Measurements from ENCODE around the gene VEZF1.

The VEZF1 gene

DNA sequence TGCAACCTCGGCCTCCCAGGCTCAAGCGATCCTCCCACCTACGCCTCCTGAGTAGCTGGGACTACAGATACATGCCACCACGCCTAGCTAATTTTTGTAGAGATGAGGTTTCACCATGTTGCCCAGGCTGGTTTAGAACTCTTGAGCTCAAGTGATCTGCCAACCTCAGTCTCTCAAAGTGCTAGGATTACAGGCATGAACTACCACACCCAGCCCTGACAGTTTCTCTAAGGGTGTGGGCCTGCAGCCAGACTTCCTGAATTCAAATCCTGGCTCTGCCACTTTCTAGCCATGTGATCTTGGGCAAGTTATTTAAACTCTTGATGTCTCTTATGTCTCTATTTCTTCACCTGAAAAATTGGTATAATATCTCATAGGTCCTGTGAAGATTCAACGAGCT is 38.4 kb downstream of the VEZF1 start:
- DNase-seq (ENCODE audit: low read depth, low spot score), result no peak

DNA sequence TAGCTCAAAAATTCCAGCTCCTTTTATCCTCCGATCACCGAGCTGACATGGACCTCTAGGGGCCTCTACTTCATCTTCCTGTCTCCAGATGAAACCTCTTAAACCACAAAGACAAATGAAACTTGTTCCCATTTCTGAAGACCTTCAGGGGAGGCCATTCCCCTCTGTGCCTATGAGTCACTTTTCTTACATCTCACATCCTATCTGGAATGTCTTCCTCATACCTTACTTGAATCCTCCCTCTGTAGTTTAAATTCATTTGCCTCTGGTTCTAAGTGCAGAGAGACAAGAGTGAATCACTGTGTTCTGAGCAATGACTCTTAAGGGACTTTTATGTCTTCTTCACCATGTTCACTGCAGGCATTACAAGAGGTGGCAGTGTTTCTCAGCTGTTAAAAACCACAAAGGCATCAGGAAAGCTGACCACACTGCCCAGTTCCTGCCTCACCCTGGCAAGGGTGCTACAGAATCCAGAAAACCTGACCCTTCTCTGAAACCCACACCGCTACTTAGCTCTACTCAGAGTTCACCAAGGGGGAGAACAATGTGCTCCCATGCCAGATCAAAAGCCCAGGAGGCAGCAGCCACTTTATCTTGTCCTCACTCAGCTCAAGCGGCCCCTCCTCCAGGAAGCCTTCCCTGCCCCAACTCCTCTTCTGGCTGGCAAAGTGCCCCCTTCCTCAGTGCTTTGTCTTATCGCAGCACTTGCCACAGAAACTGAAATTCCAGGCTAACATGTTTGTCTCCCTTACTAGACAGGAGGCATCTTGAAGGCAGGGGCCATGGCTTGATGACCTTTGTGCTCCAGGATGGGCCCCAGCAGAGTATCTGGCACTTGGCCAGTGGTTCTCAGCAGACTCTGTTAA is 39.3 kb downstream of the VEZF1 start:
- DNase-seq (ENCODE audit: low read depth, low spot score), result no peak

DNA sequence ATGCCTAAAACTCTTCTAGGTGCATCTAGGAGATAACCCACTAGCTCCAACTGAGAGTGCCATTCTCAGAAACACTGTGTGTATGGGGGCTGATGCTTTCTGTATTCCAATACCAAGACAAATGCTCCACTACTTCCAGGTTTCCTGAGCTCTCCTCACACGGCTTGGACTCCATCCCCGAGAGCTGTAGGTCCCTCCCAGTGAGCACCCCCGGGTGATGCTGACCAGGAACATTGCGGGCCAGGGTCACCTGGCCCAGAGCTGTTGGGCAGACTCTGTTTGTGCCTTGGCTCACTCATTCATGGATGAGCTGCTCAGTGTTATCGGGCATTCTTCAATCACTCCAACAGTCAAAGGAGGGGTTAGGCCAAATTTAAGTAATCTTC is 39.9 kb downstream of the VEZF1 start:
- no peak for DNase-seq (ENCODE audit: low read depth, low spot score)

DNA sequence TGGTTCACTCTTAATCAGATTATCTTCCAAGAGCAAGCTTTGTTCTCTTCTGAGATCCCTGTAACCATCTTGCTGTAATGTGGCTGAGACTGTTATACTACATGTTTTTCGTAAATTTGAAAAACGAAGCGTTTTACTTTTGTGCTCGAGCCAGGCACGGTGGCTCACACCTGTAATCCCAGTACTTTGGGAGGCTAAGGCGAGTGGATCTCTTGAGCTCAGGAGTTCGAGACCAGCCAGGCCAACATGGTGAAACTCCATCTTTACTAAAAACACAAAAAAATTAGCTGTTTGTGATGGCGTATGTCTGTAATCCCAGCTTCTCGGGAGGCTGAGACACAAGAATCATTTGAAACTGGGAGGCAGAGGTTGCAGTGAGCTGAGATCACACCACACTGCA is 40.7 kb downstream of the VEZF1 start:
- no peak for DNase-seq (ENCODE audit: low read depth, low spot score)

DNA sequence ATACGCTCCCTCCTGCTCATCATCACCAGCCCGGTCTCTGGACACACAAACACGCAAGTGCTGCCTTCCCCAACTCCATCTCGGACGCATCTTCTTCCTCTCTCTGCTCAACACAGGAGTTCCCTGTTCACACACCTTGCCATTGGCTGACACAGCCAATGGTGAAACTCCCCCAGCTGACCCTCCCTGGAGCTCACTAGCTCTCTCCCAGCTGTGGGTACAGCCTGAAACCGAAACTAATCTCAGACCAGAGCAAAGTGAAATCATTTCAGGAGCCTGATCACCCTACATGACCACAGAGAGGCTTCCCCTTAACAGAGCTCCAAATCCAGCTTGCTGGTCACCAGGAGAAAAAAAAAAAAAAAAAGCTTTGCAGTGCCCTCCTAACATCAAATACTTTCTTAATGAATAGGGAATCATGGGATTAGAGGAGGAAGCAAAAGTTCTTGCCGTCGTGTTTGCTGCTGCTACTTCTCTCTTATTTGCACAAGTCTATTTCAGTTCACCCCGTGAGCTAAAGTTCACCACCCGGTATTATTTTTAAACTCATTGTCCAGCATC is 41.2 kb downstream of the VEZF1 start:
- DNase-seq (ENCODE audit: low read depth, low spot score), result no peak

DNA sequence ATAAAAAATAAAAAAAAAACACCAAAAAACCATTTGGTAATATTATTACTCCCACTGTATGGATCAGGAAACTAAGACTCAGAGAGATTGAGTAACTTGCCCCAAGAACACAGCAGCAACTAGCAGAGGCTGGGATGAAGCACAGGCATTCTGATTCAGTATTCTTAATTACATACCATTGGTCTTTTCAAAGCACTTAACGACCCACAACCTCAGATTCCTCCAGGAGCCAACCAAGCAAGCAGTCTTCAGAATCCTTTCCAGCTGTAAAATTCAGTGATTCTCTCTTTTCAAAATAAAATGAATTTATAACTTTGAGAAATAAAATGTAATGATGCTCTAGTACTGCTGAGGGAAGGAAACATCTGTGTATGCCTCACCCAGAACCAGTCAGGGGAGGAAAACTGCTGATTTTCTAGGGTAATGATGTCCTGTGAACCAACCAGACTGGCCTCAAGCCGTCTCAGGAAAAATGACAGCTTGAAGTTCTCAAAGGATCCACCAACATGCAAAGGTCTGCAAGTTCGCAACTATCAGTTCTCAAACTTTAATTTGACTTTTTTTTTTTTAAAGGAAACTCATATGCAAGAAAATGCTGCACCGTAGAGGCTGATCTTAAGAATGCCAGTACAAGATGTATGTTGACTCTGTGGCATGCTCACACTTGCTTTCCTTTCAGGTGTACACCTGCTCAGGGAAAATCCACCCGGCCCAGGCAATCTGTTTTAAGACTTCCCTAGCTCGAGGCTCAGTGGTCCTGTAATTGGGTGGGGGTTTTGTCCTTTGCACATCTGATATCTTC is 41.9 kb downstream of the VEZF1 start:
- DNase-seq (ENCODE audit: low read depth, low spot score), result no peak

DNA sequence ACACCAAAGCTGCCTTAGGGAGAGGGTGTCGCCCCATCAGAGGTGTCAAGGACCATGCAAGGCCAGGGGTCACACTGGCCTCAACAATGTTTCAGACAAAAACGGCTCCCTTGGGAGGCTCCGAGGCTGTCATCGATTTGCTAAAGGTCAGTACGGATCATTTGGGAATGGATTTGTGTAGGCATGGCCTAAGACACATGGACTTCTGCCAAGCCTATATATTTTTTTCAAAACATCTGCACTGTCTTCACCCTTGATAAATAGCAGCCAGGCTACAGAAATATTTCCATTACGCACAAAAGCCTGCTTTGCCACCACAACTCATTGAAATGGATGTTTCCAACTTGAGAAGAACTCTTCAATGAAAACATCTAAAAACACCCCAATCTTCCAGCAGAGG is 43.1 kb downstream of the VEZF1 start:
- DNase-seq (ENCODE audit: low read depth, low spot score), result no peak

DNA sequence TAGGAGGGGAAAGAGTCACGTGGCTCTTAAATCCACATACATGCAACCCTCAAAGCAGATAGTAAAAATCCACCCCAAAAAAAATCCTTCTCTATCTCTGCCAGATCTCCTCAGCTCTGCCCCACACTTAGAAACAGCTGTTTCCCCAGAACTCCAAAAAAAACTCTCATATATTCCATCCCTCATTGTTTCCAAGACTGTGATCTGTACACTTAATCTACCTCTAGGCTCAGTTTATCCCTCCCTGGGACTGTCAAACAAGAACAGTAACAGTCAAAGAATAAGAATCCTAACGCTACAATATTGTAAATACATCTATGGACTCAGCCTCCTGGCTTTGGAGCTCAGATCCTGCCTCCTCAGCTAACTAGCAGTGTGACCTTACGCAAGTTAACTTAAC is 44.4 kb downstream of the VEZF1 start:
- no peak for DNase-seq (ENCODE audit: low read depth, low spot score)

DNA sequence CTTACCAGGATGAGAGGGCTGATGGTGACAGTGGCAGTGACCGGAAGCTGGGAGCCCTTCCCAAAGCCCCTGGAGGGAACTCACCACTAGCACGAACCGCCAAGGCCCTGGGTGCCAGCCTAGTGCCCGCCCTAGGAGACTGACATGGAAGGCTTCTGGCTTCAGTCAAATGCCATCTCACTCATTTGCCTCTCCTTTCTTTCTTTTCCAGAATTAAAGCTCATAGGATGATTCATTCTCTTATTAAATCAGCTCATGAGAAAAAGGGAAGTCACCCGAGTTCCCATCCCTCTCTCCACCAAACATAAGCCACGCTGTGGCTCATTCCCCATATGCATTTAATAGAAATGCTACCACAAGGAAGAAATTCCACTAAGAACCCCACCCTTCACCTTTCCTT is 44.9 kb downstream of the VEZF1 start:
- no peak for DNase-seq (ENCODE audit: low read depth, low spot score)

DNA sequence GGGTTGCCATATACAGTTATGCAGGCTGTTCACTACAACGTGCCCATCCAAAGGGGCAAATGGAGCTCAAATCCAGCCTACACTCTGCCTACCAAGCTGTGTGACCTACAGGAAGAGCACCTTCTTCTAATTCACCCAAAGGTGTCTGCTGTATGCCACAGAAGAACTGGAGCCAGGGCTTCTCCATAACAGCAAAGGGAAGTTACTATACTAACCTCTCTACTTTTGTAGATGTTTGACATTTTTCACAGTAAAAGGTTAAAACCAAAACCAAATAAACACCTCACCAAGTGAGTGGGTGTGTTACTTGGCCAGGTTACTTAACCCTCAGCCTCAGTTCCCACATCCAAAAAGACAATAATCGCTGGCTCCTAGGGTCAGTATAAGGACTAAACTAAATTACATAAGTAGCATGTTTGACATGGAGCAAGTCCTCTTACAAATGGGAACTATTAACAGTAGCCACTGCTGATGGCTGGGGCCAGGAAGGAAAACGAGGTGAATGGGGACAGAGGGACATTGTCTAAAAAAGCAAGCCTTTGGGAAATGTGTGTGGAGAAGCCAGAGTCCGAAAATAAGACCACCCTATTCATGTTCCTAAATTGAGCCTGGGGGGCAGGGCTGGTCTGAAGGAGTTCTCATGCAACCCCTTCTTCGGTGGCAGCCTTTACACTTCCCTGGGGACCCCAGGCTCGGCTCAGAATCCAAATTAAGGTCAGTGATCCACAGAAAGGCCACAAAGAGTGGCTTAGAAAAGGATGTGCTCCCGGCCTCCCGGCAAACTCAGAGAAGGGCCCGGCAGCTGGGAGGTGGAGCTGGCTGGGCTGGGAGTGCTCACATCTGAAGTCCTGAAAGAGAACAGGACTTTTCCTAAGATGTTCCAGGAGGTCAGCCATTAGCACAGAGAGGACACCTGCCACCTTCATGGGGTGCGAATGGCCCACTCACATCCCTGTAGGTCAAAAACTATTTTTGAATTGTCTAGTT is 46.4 kb downstream of the VEZF1 start:
- no peak for DNase-seq (ENCODE audit: low read depth, low spot score)

DNA sequence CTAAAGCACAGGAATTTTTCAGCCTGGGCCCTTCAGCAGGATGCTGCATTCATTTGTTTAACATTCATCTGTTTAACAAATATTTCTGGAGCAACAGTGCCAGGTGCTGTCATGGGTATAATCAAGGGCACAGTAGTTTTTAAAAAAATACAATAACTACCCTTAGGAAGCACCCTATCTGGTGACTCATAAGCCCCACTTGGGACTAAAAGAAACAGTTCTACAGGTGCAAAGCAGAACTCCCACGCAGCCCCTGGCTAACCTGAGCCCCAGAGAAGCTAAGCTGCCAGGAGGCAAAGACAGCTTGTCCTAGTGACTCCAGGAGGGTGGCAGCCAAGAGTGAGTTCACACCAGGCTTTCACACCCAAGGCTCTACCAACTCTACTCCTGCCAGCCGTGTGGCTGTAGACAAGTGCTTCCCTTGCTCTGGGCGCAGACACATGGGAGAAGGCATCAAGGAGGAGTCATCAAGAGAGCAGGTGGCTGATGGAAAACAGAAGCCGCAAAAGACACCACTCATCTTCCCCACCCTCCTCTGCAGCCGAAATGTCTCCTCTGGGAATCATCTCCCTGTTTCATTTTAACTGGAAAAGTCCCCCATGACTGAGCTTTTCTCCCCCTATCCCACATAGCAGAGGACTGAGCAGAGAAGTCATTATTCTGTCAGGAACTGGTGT is 47.3 kb downstream of the VEZF1 start:
- DNase-seq (ENCODE audit: low read depth, low spot score), result no peak

DNA sequence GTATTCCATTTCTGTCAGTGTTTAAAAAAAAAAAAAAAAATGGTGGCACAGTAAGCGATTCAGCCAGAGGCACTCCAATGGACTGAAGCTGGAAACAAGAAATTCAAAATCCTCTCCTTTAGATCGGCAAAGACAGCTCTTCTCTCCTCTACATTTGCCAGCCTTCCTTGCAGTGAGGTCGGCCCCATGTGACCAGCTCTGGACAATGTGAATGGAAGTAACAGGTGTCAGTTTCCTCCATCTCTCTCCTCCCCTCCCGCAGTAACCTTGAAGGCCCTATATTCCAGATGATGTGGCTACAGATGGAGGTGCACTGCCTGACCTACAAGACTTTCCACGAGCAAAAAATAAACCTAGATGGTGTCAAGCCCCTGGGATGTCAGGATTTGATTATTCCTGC is 47.8 kb downstream of the VEZF1 start:
- DNase-seq (ENCODE audit: low read depth, low spot score), result no peak

DNA sequence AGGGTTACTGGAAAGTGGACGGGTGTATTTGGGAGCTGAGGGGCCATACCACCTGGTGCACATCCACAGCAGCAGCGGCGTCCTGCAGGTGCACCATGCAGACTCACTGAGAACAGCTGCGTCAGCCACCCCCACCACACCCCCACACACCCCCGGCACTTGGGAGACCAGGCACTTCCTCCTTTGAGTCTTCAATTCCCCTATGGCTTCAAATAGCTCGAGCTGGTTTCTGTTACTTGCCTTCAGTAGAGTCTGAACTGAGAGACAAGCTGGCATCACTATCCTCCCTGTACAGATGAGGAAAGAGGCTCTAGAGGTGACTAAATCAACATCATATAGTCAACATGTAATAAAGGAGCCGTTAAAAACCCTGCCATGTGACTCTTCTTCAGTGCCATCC is 48.3 kb downstream of the VEZF1 start:
- DNase-seq (ENCODE audit: low read depth, low spot score), result no peak

DNA sequence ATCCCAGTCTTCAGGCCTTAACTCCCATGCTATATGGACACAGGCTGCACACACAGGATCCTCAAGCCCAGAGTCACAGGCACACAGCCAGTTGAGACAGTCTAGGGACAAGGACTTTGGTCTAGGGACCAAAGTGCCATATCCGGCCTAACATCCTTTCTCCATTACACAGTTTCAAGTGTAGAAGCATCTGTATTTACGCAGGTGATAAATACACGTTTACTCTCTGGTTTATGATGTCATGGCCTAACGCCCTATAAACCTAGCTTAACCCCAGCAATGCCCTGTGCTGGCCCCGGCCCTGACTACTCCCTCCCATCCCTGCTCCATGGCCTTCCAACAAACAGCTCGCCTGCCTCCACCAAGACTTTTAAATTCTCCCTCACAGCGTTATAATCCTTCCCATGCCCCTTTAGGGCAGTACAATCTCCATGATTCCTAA is 50.0 kb downstream of the VEZF1 start:
- no peak for DNase-seq (ENCODE audit: low read depth, low spot score)

DNA sequence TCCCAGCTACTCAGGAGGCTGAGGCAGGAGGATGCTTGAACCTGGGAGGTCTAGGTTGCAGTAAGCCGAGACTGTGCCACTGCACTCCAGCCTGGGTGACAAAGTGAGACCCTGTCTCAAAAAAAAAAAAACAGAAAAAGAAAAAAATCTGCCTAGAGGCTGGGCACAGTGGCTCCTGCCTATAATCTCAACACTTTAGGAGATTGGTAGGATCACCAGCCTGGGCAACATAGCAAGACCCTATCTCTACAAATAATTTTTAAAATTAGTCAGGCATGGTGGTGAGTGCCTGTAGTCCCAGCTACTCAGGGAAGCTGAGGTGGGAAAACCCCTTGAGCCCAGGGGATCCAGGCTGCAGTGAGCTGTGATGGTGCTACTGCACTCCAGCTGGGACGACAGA is 50.6 kb downstream of the VEZF1 start:
- DNase-seq (ENCODE audit: low read depth, low spot score), result no peak

DNA sequence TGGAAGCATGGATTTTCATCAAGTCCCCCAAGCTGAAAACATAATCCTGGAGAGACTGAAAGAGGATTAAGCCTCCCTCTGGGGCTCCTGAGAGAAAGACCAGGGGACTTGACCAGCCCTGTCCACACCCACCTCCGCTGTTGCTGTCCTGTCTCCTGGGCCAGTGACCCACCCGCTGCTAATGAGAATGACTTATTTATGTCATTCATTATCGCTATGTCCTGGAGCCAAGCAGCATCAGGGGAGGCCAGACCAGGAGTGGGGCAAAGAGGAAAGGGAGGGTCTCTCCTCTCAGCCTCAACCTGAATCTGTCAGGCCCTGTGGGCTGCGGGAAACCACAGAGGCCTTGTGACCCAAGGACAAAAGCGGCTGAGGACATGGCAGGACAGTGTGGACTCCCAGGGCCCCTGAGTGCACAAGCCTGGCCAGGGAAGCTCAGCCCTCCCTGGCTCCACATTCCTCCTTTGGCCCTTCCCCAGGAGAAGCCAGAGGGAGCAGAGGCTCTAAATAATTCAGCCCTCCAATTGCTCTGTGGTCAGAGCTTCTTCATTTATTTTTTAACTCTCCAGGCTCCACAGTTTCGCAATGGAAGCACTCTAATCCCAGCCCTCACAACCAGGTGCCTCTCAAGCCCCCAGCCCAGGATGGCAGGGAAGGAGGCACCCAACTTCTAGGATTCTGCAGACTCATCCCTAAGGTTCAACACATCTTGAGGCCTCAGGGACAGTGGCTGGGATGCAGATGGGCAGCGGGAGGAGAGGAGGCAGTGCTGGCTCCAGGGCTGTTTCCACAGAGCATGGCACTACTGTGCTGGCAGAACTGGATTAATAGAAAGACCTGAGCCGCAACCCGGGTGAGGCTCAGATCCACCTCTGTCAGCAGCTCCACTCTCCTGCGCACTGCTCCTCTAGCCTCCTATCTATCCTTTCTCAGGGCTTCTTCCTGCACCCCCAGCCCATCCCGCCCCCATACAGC is 51.9 kb downstream of the VEZF1 start:
- no peak for DNase-seq (ENCODE audit: low read depth, low spot score)

DNA sequence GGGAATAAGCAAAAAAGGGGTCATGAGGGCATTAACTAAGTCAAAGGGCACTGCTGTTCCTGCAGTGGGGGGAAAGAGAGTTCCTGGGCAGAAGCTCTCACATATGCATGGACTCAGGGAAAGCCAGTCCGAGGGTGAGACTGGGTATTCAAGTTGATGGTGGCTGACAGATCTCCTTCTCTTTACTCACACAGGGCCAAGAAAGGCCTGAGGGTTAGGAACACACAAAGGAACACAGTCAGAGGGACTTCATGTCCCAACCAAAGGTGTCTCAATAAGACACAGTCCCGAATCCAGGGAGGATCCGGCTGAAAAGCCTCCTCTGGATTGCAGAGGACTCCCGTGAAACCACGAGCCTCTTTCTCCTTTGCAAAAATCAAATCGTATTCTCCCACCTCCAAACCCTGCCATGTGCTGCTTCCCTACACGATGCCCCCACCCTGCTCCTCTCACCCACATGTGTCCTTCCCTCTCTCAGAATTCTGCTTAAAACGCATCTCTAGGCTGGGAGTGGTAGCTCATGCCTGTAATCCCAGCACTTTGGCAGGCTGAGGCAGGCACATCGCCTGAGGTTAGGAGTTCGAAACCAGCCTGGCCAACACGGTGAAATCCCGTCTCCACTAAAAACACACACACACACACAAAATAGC is 56.4 kb downstream of the VEZF1 start:
- no peak for DNase-seq (ENCODE audit: low read depth, low spot score)

DNA sequence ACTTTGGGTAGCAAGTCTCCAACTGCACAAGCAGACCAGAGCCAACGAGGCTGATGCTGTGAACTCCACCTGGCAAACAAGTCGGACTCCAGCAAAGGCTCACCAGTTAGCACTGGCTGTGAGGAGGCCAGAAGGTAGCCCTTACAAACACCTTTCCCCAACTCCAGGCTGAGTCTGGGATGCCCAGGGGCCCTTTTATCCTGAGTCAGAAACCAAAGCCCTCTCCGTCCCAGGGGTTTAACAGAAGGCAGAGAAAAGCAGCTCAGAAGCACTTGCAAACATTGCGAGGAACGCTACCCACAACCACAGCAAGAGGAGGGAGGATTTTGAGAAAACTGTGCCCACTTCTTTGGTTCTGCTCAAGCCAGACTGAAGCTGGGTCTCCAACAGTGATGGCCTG is 57.8 kb downstream of the VEZF1 start:
- DNase-seq (ENCODE audit: low read depth, low spot score), result no peak

DNA sequence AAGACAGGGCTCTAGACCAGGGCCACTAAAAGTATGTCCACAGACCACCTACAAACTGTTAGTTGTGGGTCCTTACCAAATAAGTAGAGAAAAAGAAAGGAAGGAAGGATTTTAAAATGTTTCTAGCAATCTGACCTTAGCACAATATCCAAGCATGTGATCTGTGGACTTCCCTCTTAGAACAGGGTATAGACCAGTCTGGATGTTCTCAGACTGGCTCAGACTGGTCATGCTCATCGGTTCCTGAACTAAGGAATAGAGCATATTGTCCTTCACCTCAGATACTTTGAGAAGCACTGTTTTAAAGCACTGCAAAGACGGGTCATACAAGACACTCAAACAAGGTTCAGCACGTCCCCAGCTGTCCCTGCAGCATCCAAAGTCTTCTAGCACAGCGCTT is 58.7 kb downstream of the VEZF1 start:
- DNase-seq (ENCODE audit: low read depth, low spot score), result no peak
